K562 (cell line): ENCODE data around the gene TXN2. TPM values are rescaled to one million over a fixed set of nuclear protein-coding genes. Genes with fewer than 3 reads are reported as not detected.

Experiments used
- ARNT ChIP-seq, 2 experiments: fragments of 450-650 bp; IDR thresholded peaks; 2 replicates each; pipeline ENCODE4 v1.6.1; 2016; ENCODE audit warnings: mild to moderate bottlenecking in 1 of 2
- DEAF1 ChIP-seq: fragments of 450-650 bp; formaldehyde crosslinking; IDR thresholded peaks from 2 replicates; pipeline ENCODE4 v1.4.0; 2020; ENCODE audit warnings: mild to moderate bottlenecking, moderate library complexity
- ETS2 ChIP-seq: IDR thresholded peaks from 2 replicates; pipeline ENCODE4 v1.6.1; 2016; ENCODE audit warnings: borderline replicate concordance, missing genetic modification characterization, mild to moderate bottlenecking, moderate library complexity, missing compliant biosample characterization; ENCODE audit not compliant: poor library complexity, severe bottlenecking
- FOXM1 ChIP-seq, 2 experiments: fragments of 450-650 bp in 1 of 2; sonication (generic) in 1 of 2; formaldehyde crosslinking in 1 of 2; IDR thresholded peaks; 2 replicates each; pipeline versions ENCODE4 v1.6.1 to v1.9.0; 2017 to 2022; ENCODE audit warnings: low read depth in 2 of 2, mild to moderate bottlenecking in 2 of 2, missing genetic modification reagents in 1 of 2, moderate library complexity in 1 of 2
- GATAD2B ChIP-seq: fragments of 450-650 bp; IDR thresholded peaks from 2 replicates; pipeline ENCODE4 v1.6.1; 2017; ENCODE audit warnings: mild to moderate bottlenecking, borderline replicate concordance
- HDAC3 ChIP-seq: fragments of 450-650 bp; IDR thresholded peaks from 2 replicates; pipeline ENCODE4 v1.6.1; 2018; ENCODE audit warnings: borderline replicate concordance, mild to moderate bottlenecking, moderate library complexity; ENCODE audit not compliant: partially characterized antibody
- HES1 ChIP-seq: fragments of 450-650 bp; IDR thresholded peaks from 2 replicates; pipeline ENCODE4 v1.6.1; 2016; ENCODE audit warnings: low read depth, mild to moderate bottlenecking, moderate library complexity
- MLLT1 ChIP-seq, 2 experiments: fragments of 450-650 bp; IDR thresholded peaks; 2 replicates each; pipeline ENCODE4 v1.6.1; 2016
- NR1H2 ChIP-seq: sonication (generic); formaldehyde crosslinking; IDR thresholded peaks from 2 replicates; pipeline ENCODE4 v1.4.0; 2020; ENCODE audit warnings: mild to moderate bottlenecking, missing genetic modification reagents
- PML ChIP-seq: IDR thresholded peaks from 2 replicates; pipeline ENCODE4 v1.6.1; 2012; ENCODE audit warnings: low read length, inconsistent platforms
- PRDM10 ChIP-seq: fragments of 450-650 bp; IDR thresholded peaks from 2 replicates; pipeline ENCODE4 v1.6.1; 2018; ENCODE audit not compliant: partially characterized antibody
- SMARCA4 ChIP-seq: fragments of 450-650 bp; IDR thresholded peaks from 2 replicates; pipeline ENCODE4 v1.6.1; 2016
- SP2 ChIP-seq: IDR thresholded peaks from 2 replicates; pipeline ENCODE4 v1.6.1; 2011; ENCODE audit warnings: mild to moderate bottlenecking, low read depth, low read length, moderate library complexity; ENCODE audit not compliant: poor library complexity, severe bottlenecking; ENCODE audit errors: extremely low read depth
- TAL1 ChIP-seq: fragments of 450-650 bp; IDR thresholded peaks from 2 replicates; pipeline ENCODE4 v1.6.1; 2016; ENCODE audit warnings: mild to moderate bottlenecking
- U2AF1 ChIP-seq: fragments of 200-400 bp; formaldehyde crosslinking; optimal IDR thresholded peaks from 2 replicates; pipeline ENCODE3; 2017; ENCODE audit warnings: mild to moderate bottlenecking, low read depth, low read length, moderate library complexity
- ZNF512 ChIP-seq: IDR thresholded peaks from 2 replicates; pipeline ENCODE4 v1.6.1; 2016; ENCODE audit warnings: missing genetic modification characterization, missing compliant biosample characterization
- ZNF561 ChIP-seq: fragments of 450-650 bp; formaldehyde crosslinking; conservative IDR thresholded peaks from 2 replicates; pipeline ENCODE4 v1.4.0; 2020; ENCODE audit warnings: mild to moderate bottlenecking, moderate library complexity
- polyA plus RNA-seq, 8 experiments: library from polyadenylated mRNA; depleted of rRNA in 4 of 8; stranded (reverse) in 5 of 8; unstranded in 3 of 8; fragments of >200 nt; fragmentation: Nextera tagmentation in 2 of 8; fragmentation: Illumina TruSeq in 1 of 8; extraction: Ambion mirVana in 2 of 8; extraction: Trizol in 1 of 8; gene quantifications; 2 replicates each; pipeline versions ENCODE4 v1.2.1 to v1.2.3, GENCODE V29; 2011 to 2014; ENCODE audit warnings: inconsistent platforms in 1 of 8, missing spikeins in 1 of 8
- total RNA-seq, 7 experiments: library from RNA; depleted of rRNA in 6 of 7; stranded (reverse); fragments of >200 nt in 6 of 7; fragmentation: Illumina TruSeq in 2 of 7; extraction: Trizol in 2 of 7; gene quantifications; 2 replicates each; pipeline versions ENCODE4 v1.2.1 to v1.2.3, GENCODE V29; 2011 to 2021; ENCODE audit warnings: low replicate concordance in 1 of 7

The TXN2 gene
- total and polyA plus RNA-seq, 9 of the 15 experiments (the other 6 are each of a cell fraction or from before 2014, with no cell fraction given), result 48.5 to 399 (median 118) TPM

GRCh38 chr22:36419177-36419911 lies 62.1 kb downstream of the TXN2 start (continued):
- peak; percentile 76 for TF ChIP-seq HDAC3
- TF ChIP-seq SP2, result no peak
- TF ChIP-seq ZNF512 (tag), result no peak
- TF ChIP-seq ARNT (IDR thresholded peaks at IDR 0.05), result 0 out of 4 replicates have a peak, but pooled peaks of 1 of the 2 experiments have one; percentile 18
- TF ChIP-seq DEAF1 (CRISPR knock-in tag), result no peak
- TF ChIP-seq SMARCA4, result peak; percentile 42; the same call in 1 of the 2 replicates
- no peak for TF ChIP-seq U2AF1
- TF ChIP-seq FOXM1 (IDR thresholded peaks at IDR 0.05; ENCODE audit: low read depth), result peak; percentile 14; the same call in 1 of the 2 replicates
- TF ChIP-seq FOXM1 (CRISPR knock-in tag; IDR thresholded peaks at IDR 0.05; ENCODE audit: low read depth), result no peak
- peak; percentile 32; the same call in 1 of the 2 replicates for TF ChIP-seq TAL1
- TF ChIP-seq HES1, result peak; percentile 87
- no peak for TF ChIP-seq NR1H2 (CRISPR knock-in tag)
- TF ChIP-seq PRDM10, result peak; percentile 87
- TF ChIP-seq PML, result no peak
- TF ChIP-seq MLLT1 (IDR thresholded peaks at IDR 0.05), result peak in 1 of 2 experiments; percentile 84; a peak in 2 of 4 replicates
- no peak for TF ChIP-seq ETS2 (tag)
- TF ChIP-seq GATAD2B, result no peak
- no peak for TF ChIP-seq ZNF561 (CRISPR knock-in tag)
